NCI-H345 treated with DMSO at 0.1 percent for 48 hours (cell line): ENCODE measurements around the gene DGCR6.
"Not testable (repeated sequence)": the region's sequence is repeated elsewhere in the genome, so short reads cannot be mapped to it uniquely, and the experiment has no call there.

ENCODE experiments used
- DNase-seq: peaks from one replicate; lab custom pipeline; 2025; ENCODE audit not compliant: unreplicated experiment; lab: John Stamatoyannopoulos, UW

The DGCR6 gene

GRCh38 chr22:18905540-18906409 is at the start of gene DGCR6:
TSS of gene DGCR6 (plus strand) at chr22:18906320. CDS start at chr22:18906375, 55 bp downstream.
- no peak for DNase-seq

- not testable (repeated sequence) for DNase-seq
Measured at GRCh38 chr22:18859314-18859713, 46.8 kb upstream of the DGCR6 start.

GRCh38 chr22:18881260-18881659 is 24.9 kb upstream of the DGCR6 start:
- DNase-seq, result not testable (repeated sequence)

GRCh38 chr22:18884465-18884864 is 21.7 kb upstream of the DGCR6 start:
- DNase-seq, result not testable (repeated sequence)

GRCh38 chr22:18888115-18888514 is 18.0 kb upstream of the DGCR6 start:
- no peak for DNase-seq

- not testable (repeated sequence) for DNase-seq
Measured at GRCh38 chr22:18890510-18891192, 15.5 kb upstream of the DGCR6 start.

- not testable (repeated sequence) for DNase-seq
Measured at GRCh38 chr22:18893775-18894174, 12.3 kb upstream of the DGCR6 start.

- not testable (repeated sequence) for DNase-seq
Measured at GRCh38 chr22:18896037-18896657, 10.0 kb upstream of the DGCR6 start.

- DNase-seq, result not testable (repeated sequence)
Measured at GRCh38 chr22:18906410-18906745, 258 bp downstream of the DGCR6 start.

GRCh38 chr22:18906896-18907295 is 776 bp downstream of the DGCR6 start:
- DNase-seq, result no peak

GRCh38 chr22:18909556-18909955 is 3.4 kb downstream of the DGCR6 start:
- DNase-seq, result no peak

- DNase-seq, result not testable (repeated sequence)
Measured at GRCh38 chr22:18911535-18911934, 5.4 kb downstream of the DGCR6 start.

- DNase-seq, result not testable (repeated sequence)
Measured at GRCh38 chr22:18912264-18912946, 6.3 kb downstream of the DGCR6 start.

GRCh38 chr22:18914558-18914957 is 8.4 kb downstream of the DGCR6 start:
- DNase-seq, result not testable (repeated sequence)

- not testable (repeated sequence) for DNase-seq
Measured at GRCh38 chr22:18915550-18915949, 9.4 kb downstream of the DGCR6 start.

GRCh38 chr22:18917818-18918217 is 11.7 kb downstream of the DGCR6 start:
- not testable (repeated sequence) for DNase-seq

- not testable (repeated sequence) for DNase-seq
Measured at GRCh38 chr22:18920257-18920902, 14.3 kb downstream of the DGCR6 start.

- no peak for DNase-seq
Measured at GRCh38 chr22:18925368-18926064, 19.4 kb downstream of the DGCR6 start.

- no peak for DNase-seq
Measured at GRCh38 chr22:18927020-18927419, 20.9 kb downstream of the DGCR6 start.

GRCh38 chr22:18927573-18927972 is 21.5 kb downstream of the DGCR6 start:
- DNase-seq, result no peak
